CD4-positive, alpha-beta T cell (primary cell): ENCODE data around the gene SYT11. TPM values are rescaled to one million over a fixed set of nuclear protein-coding genes. Genes with fewer than 3 reads are reported as not detected.

Experiments used
- ATAC-seq: fragments of 200-7000 bp; cut with Tn5 transposase; one replicate; pipeline ENCODE4 v1.10.0; 2022; ENCODE audit warnings: mild to moderate bottlenecking; ENCODE audit not compliant: poor library complexity
- CTCF ChIA-PET: fragments of 350-600 bp; sonication (Branson Sonifier 250); formaldehyde crosslinking; loops from one replicate; lab custom pipeline; 2021; ENCODE audit warnings: antibody characterized with exemption, inconsistent platforms; lab: Charles Lee
- POLR2A ChIA-PET: fragments of 350-600 bp; sonication (Branson Sonifier 250); formaldehyde crosslinking; loops from one replicate; lab custom pipeline; 2021; ENCODE audit warnings: antibody characterized with exemption, inconsistent platforms; lab: Charles Lee
- DNase-seq, 14 experiments: peaks; one replicate each; pipeline ENCODE4 v3.0.0-alpha.2; 2013 to 2020; ENCODE audit warnings: mixed read lengths in 2 of 14
- H3K27ac ChIP-seq, 2 donors: one replicate each; pipeline versions ENCODE4 v1.5.1 to v1.7.0; 2013; ENCODE audit warnings: low read length in 2 of 2, low read depth in 1 of 2, mild to moderate bottlenecking in 1 of 2
- H3K27me3 ChIP-seq, 2 experiments: 1 replicate in 1 of 2; 2 replicates in 1 of 2; pipeline versions ENCODE4 v1.6.1 to v1.7.0; 2013; ENCODE audit warnings: low read length in 2 of 2, control low read depth in 1 of 2, mild to moderate bottlenecking in 1 of 2, moderate library complexity in 1 of 2; ENCODE audit not compliant: insufficient read depth in 2 of 2, control insufficient read depth in 1 of 2
- H3K36me3 ChIP-seq: one replicate; pipeline ENCODE4 v1.6.1; 2013; ENCODE audit warnings: low read length, control low read depth; ENCODE audit not compliant: insufficient read depth
- H3K4me1 ChIP-seq: one replicate; pipeline ENCODE4 v1.6.1; 2013; ENCODE audit warnings: low read length, control low read depth; ENCODE audit not compliant: insufficient read depth
- H3K4me3 ChIP-seq: one replicate; pipeline ENCODE4 v1.5.1; 2013; ENCODE audit warnings: mild to moderate bottlenecking, low read length, moderate library complexity
- H3K9me3 ChIP-seq, 2 experiments: 1 replicate in 1 of 2; 2 replicates in 1 of 2; pipeline versions ENCODE4 v1.6.1 to v1.7.0; 2013; ENCODE audit warnings: low read length in 2 of 2, mild to moderate bottlenecking in 2 of 2, control low read depth in 1 of 2, moderate library complexity in 1 of 2; ENCODE audit not compliant: control insufficient read depth in 1 of 2, insufficient read depth in 1 of 2
- H3K27ac Mint-ChIP-seq: one replicate; pipeline ENCODE4 v1.8.0; 2020; ENCODE audit warnings: mixed read lengths
- H3K27me3 Mint-ChIP-seq: one replicate; pipeline ENCODE4 v1.8.0; 2021; ENCODE audit warnings: mixed read lengths
- H3K36me3 Mint-ChIP-seq: one replicate; pipeline ENCODE4 v1.8.0; 2021; ENCODE audit warnings: low read depth, mixed read lengths
- H3K4me1 Mint-ChIP-seq: one replicate; pipeline ENCODE4 v1.8.0; 2021; ENCODE audit warnings: low read depth, mixed read lengths
- H3K4me3 Mint-ChIP-seq: one replicate; pipeline ENCODE4 v1.8.0; 2020; ENCODE audit warnings: mild to moderate bottlenecking, mixed read lengths
- H3K9me3 Mint-ChIP-seq: one replicate; pipeline ENCODE4 v1.8.0; 2020; ENCODE audit warnings: mixed read lengths
- CTCF ChIP-seq: fragments of 200-600 bp; IDR thresholded peaks from one replicate; pipeline ENCODE4 v1.8.0; 2022; ENCODE audit warnings: antibody characterized with exemption, mild to moderate bottlenecking
- intact Hi-C, 2 experiments: fragments of 100-400 bp; cut with DNase I in 1 of 2; cut with micrococcal nuclease in 1 of 2; formaldehyde crosslinking; loops; one replicate each; pipeline versions ENCODE4 v1.15.1 to v1.9.0; 2023 to 2025; cut with DNase I, micrococcal nuclease
- total RNA-seq, 174 experiments: library from RNA in 2 of 174; stranded (reverse) in 2 of 174; gene quantifications; one replicate each; pipeline ENCODE4 v1.2.3 and lab custom pipeline; 2021 to 2026

The SYT11 gene
- total RNA-seq, 2 experiments from 2014 or later, result 6.1 to 6.3 TPM

GRCh38 chr1:155900161-155900560 is 40.8 kb downstream of the SYT11 start:
- Histone ChIP-seq H3K9me3 (no peaks in the 10 kb centered on the region), H3K27ac (no peak overlapping the region), H3K4me1 (no peaks in the 10 kb centered on the region), H3K4me3 (no peak overlapping the region), H3K27me3 (no peaks in the 10 kb centered on the region), H3K36me3 (peaks cover 67% of the 10 kb centered on the region)
- Mint-ChIP-seq H3K4me3 (no peak overlapping the region), H3K4me1 (peaks cover 10% of the 10 kb centered on the region), H3K36me3 (peaks cover 65% of the 10 kb centered on the region), H3K27me3 (no peaks in the 10 kb centered on the region), H3K9me3 (no peaks in the 10 kb centered on the region), H3K27ac (no peak overlapping the region)
- DNase-seq (no peak), ATAC-seq (no peak)
- intact Hi-C loops, result no loop called here
- ChIA-PET CTCF (no interaction called here), POLR2A (interaction anchor here (0.6 kb wide), 1 partner anchor 43 kb away, joined by 4 read pairs; the partner anchor contains the start of gene GON4L)
- no peak for TF ChIP-seq CTCF

DNA sequence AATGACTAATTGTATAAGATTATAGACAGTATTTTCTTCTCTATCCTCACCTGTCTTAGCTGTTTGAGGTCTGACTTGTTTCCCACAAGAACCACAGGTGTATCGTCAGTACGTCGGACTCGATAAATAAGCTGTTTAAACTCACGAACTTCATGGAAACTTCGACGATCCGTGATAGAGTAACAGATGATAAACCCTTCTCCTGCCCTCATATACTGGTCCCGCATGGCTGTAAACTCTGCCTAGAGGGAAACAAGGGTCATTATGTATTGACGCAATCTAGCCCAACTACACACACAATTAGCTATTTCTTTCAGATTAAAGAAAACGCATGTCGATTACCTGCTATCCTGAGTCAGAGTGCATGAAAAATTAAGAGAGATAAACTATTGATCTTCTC is 44.9 kb downstream of the SYT11 start:
- Histone ChIP-seq H3K36me3 (peaks cover 69% of the 10 kb centered on the region), H3K27me3 (no peaks in the 10 kb centered on the region), H3K27ac (no peak overlapping the region), H3K4me3 (no peak overlapping the region), H3K4me1 (peaks cover 5% of the 10 kb centered on the region), H3K9me3 (no peaks in the 10 kb centered on the region)
- no peaks in the 10 kb centered on the region for H3K27me3 Mint-ChIP-seq
- intact Hi-C loops, result no loop called here
- H3K9me3 Mint-ChIP-seq, result no peaks in the 10 kb centered on the region
- H3K27ac Mint-ChIP-seq, result no peak overlapping the region
- ATAC-seq (no peak), DNase-seq (no peak)
- ChIA-PET CTCF (interaction anchor here (0.6 to 0.7 kb wide), 2 partner anchors 74 to 104 kb away, joined by 3 read pairs; partner anchors contain the start of gene ARHGEF2), POLR2A (interaction anchor here (0.8 kb wide), 1 partner anchor 30 kb away, joined by 3 read pairs; the partner anchor contains the start of gene KHDC4)
- no peak overlapping the region for H3K4me3 Mint-ChIP-seq
- H3K36me3 Mint-ChIP-seq, result peaks cover 68% of the 10 kb centered on the region
- TF ChIP-seq CTCF, result no peak
- peaks cover 7% of the 10 kb centered on the region for H3K4me1 Mint-ChIP-seq

DNA sequence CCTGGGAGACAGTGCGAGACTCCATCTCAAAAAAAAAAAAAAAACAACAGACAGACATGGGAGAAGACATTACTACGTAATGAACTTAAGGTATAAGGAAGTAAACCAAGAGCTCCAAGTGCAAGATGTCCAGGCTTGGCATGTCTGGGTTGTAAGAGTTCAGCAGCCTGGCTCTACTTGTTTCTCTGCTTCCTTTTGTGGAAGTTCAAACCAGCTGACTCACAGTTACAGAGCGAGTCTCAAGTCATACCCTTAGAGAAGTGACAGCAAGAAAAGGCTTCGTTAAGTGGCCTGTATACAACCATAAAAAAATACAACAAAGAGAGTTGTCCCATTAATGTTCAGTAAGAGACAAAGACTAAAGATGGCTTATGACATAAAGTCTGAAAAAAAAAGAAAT is 50.5 kb downstream of the SYT11 start:
- TF ChIP-seq CTCF, result no peak
- ChIA-PET CTCF (interaction anchor here (0.7 to 1.2 kb wide), 2 partner anchors 8 to 80 kb away, joined by 3 read pairs; no protein-coding TSS in a partner anchor), POLR2A (interaction anchor here (0.6 to 1.3 kb wide), 2 partner anchors 51 to 366 kb away, joined by 3 to 4 read pairs; partner anchors contain the start of gene SYT11)
- peak overlapping the region; percentile 90 for H3K27ac Mint-ChIP-seq
- H3K4me1 ChIP-seq, result peaks cover 25% of the 10 kb centered on the region
- H3K4me3 Mint-ChIP-seq, result peak overlapping the region; percentile 100
- no peaks in the 10 kb centered on the region for H3K9me3 ChIP-seq
- ATAC-seq (no peak), DNase-seq (peak in 4 of 14 experiments; percentile 17 to 61 (median 41))
- H3K27me3 ChIP-seq, result no peaks in the 10 kb centered on the region
- peak overlapping the region; percentile 67 for H3K4me3 ChIP-seq
- no peaks in the 10 kb centered on the region for H3K27me3 Mint-ChIP-seq
- intact Hi-C loops, result loop anchor here (2.0 to 10.0 kb wide), 4 partner anchors 25 to 147 kb away; partner anchors contain the start of genes GON4L (in 1 of the 2), KHDC4 (in 1 of the 2) and SYT11 (in 1 of the 2)
- H3K4me1 Mint-ChIP-seq, result peaks cover 28% of the 10 kb centered on the region
- peaks cover 72% of the 10 kb centered on the region for H3K36me3 Mint-ChIP-seq
- peak overlapping the region in 1 of 2 donors; percentile 60 for H3K27ac ChIP-seq
- peaks cover 53% of the 10 kb centered on the region for H3K36me3 ChIP-seq
- no peaks in the 10 kb centered on the region for H3K9me3 Mint-ChIP-seq
